NCI-H2196 treated with DMSO at 0.1 percent for 48 hours (cell line): ENCODE measurements around the gene ZNF77.
"Not testable (repeated sequence)": the region's sequence is repeated elsewhere in the genome, so short reads cannot be mapped to it uniquely, and the experiment has no call there.

Experiments used
- DNase-seq: peaks from one replicate; lab custom pipeline; 2025; ENCODE audit not compliant: unreplicated experiment; lab: John Stamatoyannopoulos, UW

Gene ZNF77

DNA sequence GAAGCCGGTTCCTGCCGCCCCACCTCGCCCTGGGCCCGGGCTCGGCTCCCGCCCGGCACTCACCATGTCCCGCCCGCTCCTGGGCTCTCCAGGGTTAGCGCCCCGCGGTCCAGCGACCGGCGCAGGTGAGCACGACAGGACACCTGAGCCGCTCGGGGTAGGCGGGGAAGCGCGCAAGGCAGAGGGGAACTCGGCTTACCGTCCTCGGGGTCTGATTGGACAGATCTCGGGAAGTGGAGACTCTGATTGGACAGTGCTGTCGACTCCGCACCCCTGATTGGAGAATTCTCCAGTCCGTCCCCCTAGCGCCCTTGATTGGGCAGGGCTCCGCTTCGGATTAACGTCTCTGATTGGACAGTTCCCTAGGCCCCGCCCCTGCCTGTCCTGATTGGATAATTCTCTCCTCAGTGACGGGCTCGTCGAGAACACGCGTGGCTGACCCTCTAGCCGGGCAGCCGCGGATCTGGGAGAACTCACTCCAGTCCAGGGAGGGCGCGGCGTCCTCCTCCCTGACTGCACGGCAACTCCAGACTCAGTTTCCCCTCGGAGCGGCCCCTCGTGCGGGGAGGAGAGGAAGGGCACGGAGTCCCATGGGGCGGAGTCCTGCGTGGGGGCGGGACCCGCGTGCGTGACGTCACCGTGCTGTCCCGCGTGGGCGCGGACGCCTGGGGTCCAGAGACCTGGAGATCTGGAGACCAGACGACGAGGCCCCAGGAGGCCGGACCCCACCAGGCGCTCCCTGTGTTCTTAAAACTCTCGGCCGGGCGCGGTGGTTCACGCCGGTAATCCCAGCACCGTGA, at the start of gene ZNF77:
Gene ZNF77, minus strand, starts transcription at position 197 of the 800 bp plus-strand sequence. Its CDS starts 131 bp downstream, at position 66.
- peak; percentile 98 for DNase-seq

- DNase-seq, result no peak
These were observed 48.8 kb upstream of the ZNF77 start for GRCh38 chr19:2993579-2993978.

DNA sequence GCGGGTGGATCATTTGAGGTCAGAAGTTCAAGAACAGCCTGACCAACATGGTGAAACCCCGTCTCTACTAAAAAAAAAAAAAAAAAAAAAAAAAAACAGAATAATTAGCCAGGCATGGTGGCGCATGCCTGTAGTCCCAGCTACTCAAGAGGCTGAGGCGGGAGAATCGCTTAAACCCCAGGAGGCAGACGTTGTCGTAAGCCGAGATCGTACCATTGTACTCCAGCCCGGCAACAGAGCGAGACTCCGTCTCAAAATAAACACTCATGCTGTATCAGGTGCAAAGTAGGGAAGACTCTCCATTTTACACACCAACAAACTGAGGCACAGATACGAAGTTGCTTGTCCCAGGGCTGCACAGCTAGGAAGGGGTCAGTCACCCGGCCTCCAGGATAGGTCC, 48.2 kb upstream of the ZNF77 start:
- no peak for DNase-seq

DNA sequence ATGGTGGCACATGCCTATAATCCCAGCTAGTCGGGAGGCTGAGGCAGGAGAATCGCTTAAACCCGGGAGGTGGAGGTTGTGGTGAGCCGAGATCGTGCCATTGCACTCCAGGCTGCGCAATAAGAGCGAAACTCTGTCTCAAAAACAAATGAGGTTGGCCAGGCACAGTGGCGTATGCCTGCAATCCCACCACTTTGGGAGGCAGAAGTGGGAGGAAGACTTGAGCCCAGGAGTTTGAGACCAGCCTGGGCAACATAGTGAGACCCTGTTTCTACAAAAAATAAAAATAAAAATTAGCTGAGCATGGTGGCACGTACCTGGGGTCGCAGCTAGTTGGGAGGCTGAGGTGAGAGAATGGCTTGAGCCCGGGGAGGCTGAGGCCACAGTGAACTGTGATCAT, 47.6 kb upstream of the ZNF77 start:
- not testable (repeated sequence) for DNase-seq

DNA sequence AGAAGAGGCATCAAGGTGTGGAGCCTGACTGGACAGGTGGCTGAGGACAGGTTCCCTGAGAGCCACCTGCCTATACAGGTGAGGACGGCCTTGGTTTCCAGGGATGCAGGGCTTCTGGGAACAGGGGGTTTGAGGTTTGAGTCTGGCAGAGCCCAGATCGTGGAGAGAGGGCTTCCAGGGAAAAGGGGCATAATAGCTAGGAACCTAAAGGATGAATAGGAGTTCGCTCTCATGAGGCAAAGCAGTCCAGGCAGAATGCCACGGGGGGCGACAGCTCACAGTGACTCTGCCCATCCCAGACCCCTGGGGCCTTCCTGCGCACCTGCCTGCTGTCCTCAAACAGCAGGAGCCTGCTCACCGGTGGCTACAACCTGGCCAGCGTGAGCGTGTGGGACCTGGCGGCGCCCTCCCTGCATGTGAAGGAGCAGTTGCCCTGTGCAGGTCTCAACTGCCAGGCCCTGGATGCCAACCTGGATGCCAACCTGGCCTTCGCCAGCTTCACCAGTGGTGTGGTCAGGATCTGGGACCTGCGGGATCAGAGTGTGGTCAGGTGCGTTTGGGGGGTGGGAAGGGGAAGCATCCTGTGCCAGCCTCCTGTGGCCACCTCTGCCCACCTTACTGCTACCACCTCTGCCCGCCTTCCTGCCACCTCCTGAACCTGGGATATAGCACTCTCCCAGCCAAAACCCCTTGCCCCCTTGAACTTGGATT, 44.6 kb upstream of the ZNF77 start:
- DNase-seq, result no peak

- DNase-seq, result no peak
These were observed 43.8 kb upstream of the ZNF77 start for GRCh38 chr19:2988568-2988967.

- no peak for DNase-seq
These were observed 43.0 kb upstream of the ZNF77 start for GRCh38 chr19:2987797-2988196.

GRCh38 chr19:2986951-2987524, 42.3 kb upstream of the ZNF77 start:
- DNase-seq, result no peak

DNA sequence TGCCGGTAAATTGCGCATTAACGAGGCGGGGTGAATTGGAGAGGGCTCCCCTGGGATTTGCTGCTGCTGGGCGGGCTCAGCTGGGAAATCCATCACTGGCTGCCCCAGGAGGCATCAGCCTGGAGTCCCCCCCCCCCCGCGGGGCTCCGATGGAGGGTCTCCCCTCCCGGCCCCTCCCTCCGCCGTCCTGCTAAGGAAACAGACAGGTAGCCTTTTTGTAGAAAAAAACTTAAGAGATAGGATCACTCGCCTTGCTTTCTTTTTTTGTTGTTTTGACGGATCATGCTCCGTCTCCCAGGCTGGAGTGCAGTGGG, 39.4 kb upstream of the ZNF77 start:
- no peak for DNase-seq

- DNase-seq, result peak; percentile 39
These were observed 38.8 kb upstream of the ZNF77 start for GRCh38 chr19:2983351-2984214.

DNA sequence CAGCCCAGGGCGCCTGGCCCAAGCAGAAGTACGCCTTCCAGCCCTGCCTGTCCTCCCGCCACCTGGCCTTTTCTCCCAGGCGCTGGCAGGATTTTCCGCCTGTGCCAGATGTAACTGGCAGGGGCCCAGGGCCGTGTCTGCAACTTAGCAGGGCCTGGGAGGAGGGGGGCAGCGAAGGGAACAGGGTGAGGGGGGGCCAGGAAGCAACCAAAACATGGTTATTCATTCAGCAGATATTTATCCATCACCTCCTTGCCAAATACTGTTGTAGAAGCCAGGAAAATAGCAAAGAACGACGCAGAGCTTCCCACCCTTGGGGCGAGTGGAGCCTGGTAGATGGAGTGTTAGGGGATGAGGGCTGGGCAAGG, 38.2 kb upstream of the ZNF77 start:
- DNase-seq, result peak; percentile 84

- no peak for DNase-seq
These were observed 37.8 kb upstream of the ZNF77 start for GRCh38 chr19:2982561-2982960.

DNA sequence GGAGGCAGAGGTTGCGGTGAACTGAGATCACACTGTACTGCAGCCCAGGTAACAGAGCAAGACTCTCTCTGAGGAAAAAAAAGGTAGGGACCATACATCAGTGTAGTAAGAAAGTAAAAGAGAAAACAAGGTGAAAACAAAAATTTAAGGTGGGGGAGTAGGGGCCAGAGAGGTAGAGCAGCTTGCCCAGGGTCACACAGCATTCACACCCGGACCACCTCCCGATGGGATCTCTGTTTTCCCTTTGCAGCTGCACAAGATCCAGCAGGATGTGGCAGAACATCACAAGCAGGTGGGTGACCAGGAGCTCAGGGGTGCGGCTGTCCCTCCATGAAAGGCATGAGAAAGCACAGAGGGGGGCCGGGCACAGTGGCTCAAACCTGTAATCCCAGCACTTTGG, 37.1 kb upstream of the ZNF77 start:
- DNase-seq, result no peak

DNA sequence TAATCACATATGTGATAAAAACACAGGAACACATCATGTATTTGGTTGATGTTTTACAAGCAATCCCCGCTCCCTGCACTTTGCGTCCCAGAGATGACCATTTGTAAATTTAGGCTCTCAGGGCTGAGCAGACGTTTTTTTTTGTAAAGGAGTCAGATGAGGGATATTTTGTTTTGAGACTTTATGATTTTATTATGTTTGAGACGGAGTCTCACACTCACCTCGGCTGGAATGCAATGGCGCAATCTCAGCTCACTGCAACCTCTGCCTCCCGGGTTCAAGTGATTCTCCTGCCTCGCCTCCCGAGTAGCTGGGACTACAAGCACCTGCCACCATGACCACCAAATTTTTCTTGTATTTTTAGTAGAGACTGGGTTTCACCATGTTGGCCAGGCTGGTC, 34.0 kb upstream of the ZNF77 start:
- DNase-seq, result no peak

DNA sequence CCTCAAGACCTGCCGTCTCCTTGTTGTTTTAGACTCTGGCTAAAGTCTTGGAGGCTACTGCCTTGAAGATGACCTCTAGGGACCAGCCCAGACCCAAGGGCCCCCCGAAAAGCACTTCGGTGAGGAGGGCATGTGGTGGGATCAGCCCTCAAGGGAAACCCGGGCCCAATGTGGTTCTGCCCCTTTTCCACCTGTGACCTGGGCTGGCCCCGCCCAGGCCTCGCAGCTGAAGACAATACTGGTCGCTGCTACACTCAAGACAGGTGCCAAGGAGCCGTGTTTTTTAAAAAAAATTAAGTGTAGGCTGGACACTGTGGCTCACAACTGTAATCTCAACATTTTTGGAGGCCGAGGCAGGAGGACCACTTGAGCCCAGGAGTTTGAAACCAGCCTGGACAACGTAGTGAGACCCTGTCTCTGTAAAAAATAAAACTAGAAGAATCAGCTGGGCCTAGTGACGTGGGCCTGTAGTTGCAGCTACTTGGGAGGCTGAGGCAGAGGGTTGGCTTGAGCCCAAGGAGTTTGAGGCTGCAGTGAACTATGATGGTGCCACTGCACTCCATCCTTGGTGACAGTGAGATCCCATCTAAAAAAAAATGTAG, 33.5 kb upstream of the ZNF77 start:
- no peak for DNase-seq

GRCh38 chr19:2977746-2978138, 33.0 kb upstream of the ZNF77 start:
- DNase-seq, result no peak

GRCh38 chr19:2977001-2977745, 32.4 kb upstream of the ZNF77 start, which contains the start of gene TLE6:
Gene TLE6, plus strand, starts transcription at chr19:2977564. Its CDS starts 670 bp downstream, at chr19:2978234.
- peak; percentile 98 for DNase-seq

DNA sequence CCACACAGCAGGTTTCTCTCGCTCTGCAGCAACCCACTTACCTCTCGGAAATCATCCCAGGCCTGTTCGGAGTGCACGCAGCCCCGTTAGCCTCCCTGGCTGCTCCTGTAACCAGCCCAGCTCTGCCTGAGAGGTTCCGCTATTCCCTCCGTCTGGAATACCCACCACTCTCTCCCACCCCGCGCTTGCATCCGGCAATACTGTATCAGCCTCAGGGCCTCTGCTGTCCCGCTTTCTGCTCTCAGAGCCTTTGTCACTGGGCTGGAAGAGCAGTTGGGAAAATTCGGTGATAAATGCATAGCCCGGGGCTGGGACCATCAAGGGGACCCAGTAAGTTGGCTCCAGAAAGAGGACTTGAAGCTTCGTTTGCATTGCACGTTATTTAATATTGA, 31.8 kb upstream of the ZNF77 start:
- no peak for DNase-seq

GRCh38 chr19:2974342-2975041, 29.7 kb upstream of the ZNF77 start:
- no peak for DNase-seq

GRCh38 chr19:2973229-2973628, 28.5 kb upstream of the ZNF77 start:
- DNase-seq, result no peak
